ENCODE measurements around the gene TTL.

- no peak for TF ChIP-seq TARDBP (IDR thresholded peaks at IDR 0.05)
- TF ChIP-seq NFRKB (IDR thresholded peaks at IDR 0.05): no peak
- TF ChIP-seq HDGF (IDR thresholded peaks at IDR 0.05; ENCODE audit: borderline replicate concordance): no peak
- no peak for TF ChIP-seq ARNT (IDR thresholded peaks at IDR 0.05)
- no peak for TF ChIP-seq FOXK2 (IDR thresholded peaks at IDR 0.05)
- no peak for TF ChIP-seq FOXM1 (IDR thresholded peaks at IDR 0.05; ENCODE audit: borderline replicate concordance)
- no peak for TF ChIP-seq BHLHE40 (IDR thresholded peaks at IDR 0.05; ENCODE audit: borderline replicate concordance)
- TF ChIP-seq CTBP1 (IDR thresholded peaks at IDR 0.05; ENCODE audit: borderline replicate concordance): no peak
These were observed 9.3 kb upstream of the TTL start for GRCh38 chr2:112472547-112473263.

Measured in HEK293T (cell line).